Liver (tissue), 3 donors: ENCODE data around the gene TRIM17.

Source experiments
- FOXA1 ChIP-seq: IDR thresholded peaks from 2 replicates; pipeline ENCODE4 v1.6.1; 2016; ENCODE audit warnings: antibody characterized with exemption
- JUND ChIP-seq, 2 donors: IDR thresholded peaks; 2 replicates each; pipeline ENCODE4 v1.6.1; 2016; ENCODE audit warnings: antibody characterized with exemption in 2 of 2
- TAF1 ChIP-seq: conservative IDR thresholded peaks from 2 replicates; pipeline ENCODE4 v1.6.1; 2016; ENCODE audit warnings: antibody characterized with exemption, mild to moderate bottlenecking
- TF ChIP-seq, protein P1 (sequence below): fragments of 150-350 bp; IDR thresholded peaks from 2 replicates; pipeline ENCODE4 v1.5.1; 2017; ENCODE audit warnings: improper control_type of control experiment, low read depth, low read length; ENCODE audit not compliant: missing input control
- TF ChIP-seq, protein P2 (sequence below): IDR thresholded peaks from 2 replicates; pipeline ENCODE4 v1.6.1; 2016; ENCODE audit warnings: antibody characterized with exemption, mild to moderate bottlenecking
- TF ChIP-seq, protein P3 (sequence below): IDR thresholded peaks from 2 replicates; pipeline ENCODE4 v1.6.1; 2016; ENCODE audit warnings: antibody characterized with exemption
- TF ChIP-seq, protein P4 (sequence below): IDR thresholded peaks from 2 replicates; pipeline ENCODE4 v1.6.1; 2016; ENCODE audit warnings: antibody characterized with exemption
- donor health status: healthy.
- donor health status: healthy.

DNA sequence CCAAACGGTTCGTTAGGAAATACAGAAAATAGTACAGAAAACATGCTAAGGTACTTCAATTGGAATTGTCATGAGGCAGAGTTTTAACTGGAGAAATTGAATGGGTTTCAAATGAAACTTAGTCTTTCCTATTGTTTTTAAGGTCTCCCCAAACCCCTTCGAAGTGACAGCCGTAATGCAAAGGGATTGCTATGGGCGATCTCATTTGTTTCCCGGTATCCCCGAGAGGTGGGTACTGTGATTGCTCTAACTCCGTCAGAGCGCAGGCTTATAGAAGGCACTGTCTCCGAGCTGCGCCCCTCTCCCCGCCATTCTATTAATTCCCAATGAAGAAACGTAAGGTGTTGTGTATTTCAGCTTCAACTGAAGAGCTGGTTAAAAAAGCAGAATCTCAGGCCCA, 48.5 kb upstream of the TRIM17 start:
- TF ChIP-seq, protein P1, sequence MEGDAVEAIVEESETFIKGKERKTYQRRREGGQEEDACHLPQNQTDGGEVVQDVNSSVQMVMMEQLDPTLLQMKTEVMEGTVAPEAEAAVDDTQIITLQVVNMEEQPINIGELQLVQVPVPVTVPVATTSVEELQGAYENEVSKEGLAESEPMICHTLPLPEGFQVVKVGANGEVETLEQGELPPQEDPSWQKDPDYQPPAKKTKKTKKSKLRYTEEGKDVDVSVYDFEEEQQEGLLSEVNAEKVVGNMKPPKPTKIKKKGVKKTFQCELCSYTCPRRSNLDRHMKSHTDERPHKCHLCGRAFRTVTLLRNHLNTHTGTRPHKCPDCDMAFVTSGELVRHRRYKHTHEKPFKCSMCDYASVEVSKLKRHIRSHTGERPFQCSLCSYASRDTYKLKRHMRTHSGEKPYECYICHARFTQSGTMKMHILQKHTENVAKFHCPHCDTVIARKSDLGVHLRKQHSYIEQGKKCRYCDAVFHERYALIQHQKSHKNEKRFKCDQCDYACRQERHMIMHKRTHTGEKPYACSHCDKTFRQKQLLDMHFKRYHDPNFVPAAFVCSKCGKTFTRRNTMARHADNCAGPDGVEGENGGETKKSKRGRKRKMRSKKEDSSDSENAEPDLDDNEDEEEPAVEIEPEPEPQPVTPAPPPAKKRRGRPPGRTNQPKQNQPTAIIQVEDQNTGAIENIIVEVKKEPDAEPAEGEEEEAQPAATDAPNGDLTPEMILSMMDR: no peak
- TF ChIP-seq, protein P2, sequence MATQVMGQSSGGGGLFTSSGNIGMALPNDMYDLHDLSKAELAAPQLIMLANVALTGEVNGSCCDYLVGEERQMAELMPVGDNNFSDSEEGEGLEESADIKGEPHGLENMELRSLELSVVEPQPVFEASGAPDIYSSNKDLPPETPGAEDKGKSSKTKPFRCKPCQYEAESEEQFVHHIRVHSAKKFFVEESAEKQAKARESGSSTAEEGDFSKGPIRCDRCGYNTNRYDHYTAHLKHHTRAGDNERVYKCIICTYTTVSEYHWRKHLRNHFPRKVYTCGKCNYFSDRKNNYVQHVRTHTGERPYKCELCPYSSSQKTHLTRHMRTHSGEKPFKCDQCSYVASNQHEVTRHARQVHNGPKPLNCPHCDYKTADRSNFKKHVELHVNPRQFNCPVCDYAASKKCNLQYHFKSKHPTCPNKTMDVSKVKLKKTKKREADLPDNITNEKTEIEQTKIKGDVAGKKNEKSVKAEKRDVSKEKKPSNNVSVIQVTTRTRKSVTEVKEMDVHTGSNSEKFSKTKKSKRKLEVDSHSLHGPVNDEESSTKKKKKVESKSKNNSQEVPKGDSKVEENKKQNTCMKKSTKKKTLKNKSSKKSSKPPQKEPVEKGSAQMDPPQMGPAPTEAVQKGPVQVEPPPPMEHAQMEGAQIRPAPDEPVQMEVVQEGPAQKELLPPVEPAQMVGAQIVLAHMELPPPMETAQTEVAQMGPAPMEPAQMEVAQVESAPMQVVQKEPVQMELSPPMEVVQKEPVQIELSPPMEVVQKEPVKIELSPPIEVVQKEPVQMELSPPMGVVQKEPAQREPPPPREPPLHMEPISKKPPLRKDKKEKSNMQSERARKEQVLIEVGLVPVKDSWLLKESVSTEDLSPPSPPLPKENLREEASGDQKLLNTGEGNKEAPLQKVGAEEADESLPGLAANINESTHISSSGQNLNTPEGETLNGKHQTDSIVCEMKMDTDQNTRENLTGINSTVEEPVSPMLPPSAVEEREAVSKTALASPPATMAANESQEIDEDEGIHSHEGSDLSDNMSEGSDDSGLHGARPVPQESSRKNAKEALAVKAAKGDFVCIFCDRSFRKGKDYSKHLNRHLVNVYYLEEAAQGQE: no peak
- TF ChIP-seq, protein P3, sequence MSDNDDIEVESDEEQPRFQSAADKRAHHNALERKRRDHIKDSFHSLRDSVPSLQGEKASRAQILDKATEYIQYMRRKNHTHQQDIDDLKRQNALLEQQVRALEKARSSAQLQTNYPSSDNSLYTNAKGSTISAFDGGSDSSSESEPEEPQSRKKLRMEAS: no peak
- TF ChIP-seq JUND (IDR thresholded peaks at IDR 0.05) (no peak), TAF1 (no peak), FOXA1 (no peak)
- TF ChIP-seq, protein P4, sequence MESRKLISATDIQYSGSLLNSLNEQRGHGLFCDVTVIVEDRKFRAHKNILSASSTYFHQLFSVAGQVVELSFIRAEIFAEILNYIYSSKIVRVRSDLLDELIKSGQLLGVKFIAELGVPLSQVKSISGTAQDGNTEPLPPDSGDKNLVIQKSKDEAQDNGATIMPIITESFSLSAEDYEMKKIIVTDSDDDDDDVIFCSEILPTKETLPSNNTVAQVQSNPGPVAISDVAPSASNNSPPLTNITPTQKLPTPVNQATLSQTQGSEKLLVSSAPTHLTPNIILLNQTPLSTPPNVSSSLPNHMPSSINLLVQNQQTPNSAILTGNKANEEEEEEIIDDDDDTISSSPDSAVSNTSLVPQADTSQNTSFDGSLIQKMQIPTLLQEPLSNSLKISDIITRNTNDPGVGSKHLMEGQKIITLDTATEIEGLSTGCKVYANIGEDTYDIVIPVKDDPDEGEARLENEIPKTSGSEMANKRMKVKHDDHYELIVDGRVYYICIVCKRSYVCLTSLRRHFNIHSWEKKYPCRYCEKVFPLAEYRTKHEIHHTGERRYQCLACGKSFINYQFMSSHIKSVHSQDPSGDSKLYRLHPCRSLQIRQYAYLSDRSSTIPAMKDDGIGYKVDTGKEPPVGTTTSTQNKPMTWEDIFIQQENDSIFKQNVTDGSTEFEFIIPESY: no peak
